HepG2 (cell line): ENCODE results near the gene STAT4.

ENCODE experiments used
- BHLHE40 ChIP-seq: IDR thresholded peaks from 2 replicates; pipeline ENCODE4 v1.6.1; 2011; ENCODE audit warnings: low read length, improper control_type of control experiment
- CHD2 ChIP-seq: IDR thresholded peaks from 2 replicates; pipeline ENCODE4 v1.6.1; 2011; ENCODE audit warnings: low read depth, low read length, improper control_type of control experiment
- KLF15 ChIP-seq: sonication (generic); formaldehyde crosslinking; IDR thresholded peaks from 2 replicates; pipeline ENCODE4 v1.8.1; 2023; ENCODE audit warnings: borderline replicate concordance, mild to moderate bottlenecking, inconsistent platforms, missing genetic modification reagents, mixed read lengths
- RBM22 ChIP-seq: fragments of 200-400 bp; formaldehyde crosslinking; optimal IDR thresholded peaks from 2 replicates; pipeline ENCODE3; 2017; ENCODE audit warnings: mild to moderate bottlenecking, low read length, moderate library complexity
- TAF1 ChIP-seq: sonication (generic); formaldehyde crosslinking; IDR thresholded peaks from 2 replicates; pipeline ENCODE4 v1.4.0; 2020; ENCODE audit warnings: missing genetic modification reagents
- TF ChIP-seq, protein P1 (sequence below): sonication (generic); formaldehyde crosslinking; IDR thresholded peaks from 2 replicates; pipeline ENCODE4 v1.5.0; 2020; ENCODE audit warnings: mild to moderate bottlenecking, missing genetic modification reagents, moderate library complexity
- TF ChIP-seq, protein P2 (sequence below), 2 experiments: sonication (generic) in 1 of 2; formaldehyde crosslinking in 1 of 2; IDR thresholded peaks; 2 replicates each; pipeline versions ENCODE4 v1.5.1 to v1.6.1; 2011 to 2020; ENCODE audit warnings: borderline replicate concordance in 1 of 2, low read depth in 1 of 2, low read length in 1 of 2, mild to moderate bottlenecking in 1 of 2, missing genetic modification reagents in 1 of 2, moderate library complexity in 1 of 2

DNA sequence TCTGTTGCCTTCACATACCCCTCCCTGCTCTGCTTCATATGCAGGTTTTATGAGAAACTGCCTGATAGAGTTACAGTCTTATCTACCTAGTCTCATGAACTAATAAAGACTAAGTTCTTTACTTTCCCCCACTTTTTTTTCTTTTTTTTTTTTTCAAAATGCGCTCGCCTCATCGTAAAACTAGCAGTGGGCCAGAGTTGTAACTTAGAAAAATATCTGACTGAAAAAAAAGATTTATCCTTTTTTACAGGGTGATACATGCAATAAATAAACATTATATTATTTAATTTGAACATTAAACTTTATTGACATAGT lies 83.9 kb downstream of the STAT4 start:
- TF ChIP-seq, protein P1, sequence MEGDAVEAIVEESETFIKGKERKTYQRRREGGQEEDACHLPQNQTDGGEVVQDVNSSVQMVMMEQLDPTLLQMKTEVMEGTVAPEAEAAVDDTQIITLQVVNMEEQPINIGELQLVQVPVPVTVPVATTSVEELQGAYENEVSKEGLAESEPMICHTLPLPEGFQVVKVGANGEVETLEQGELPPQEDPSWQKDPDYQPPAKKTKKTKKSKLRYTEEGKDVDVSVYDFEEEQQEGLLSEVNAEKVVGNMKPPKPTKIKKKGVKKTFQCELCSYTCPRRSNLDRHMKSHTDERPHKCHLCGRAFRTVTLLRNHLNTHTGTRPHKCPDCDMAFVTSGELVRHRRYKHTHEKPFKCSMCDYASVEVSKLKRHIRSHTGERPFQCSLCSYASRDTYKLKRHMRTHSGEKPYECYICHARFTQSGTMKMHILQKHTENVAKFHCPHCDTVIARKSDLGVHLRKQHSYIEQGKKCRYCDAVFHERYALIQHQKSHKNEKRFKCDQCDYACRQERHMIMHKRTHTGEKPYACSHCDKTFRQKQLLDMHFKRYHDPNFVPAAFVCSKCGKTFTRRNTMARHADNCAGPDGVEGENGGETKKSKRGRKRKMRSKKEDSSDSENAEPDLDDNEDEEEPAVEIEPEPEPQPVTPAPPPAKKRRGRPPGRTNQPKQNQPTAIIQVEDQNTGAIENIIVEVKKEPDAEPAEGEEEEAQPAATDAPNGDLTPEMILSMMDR (CRISPR knock-in tag): no peak
- TF ChIP-seq KLF15 (CRISPR knock-in tag): no peak
- TF ChIP-seq, protein P2, sequence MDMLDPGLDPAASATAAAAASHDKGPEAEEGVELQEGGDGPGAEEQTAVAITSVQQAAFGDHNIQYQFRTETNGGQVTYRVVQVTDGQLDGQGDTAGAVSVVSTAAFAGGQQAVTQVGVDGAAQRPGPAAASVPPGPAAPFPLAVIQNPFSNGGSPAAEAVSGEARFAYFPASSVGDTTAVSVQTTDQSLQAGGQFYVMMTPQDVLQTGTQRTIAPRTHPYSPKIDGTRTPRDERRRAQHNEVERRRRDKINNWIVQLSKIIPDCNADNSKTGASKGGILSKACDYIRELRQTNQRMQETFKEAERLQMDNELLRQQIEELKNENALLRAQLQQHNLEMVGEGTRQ (IDR thresholded peaks at IDR 0.05; ENCODE audit: low read depth, low read length): no peak
- TF ChIP-seq, protein P2 (CRISPR knock-in tag; IDR thresholded peaks at IDR 0.05; ENCODE audit: borderline replicate concordance): no peak
- no peak for TF ChIP-seq BHLHE40
- no peak for TF ChIP-seq TAF1 (CRISPR knock-in tag)
- TF ChIP-seq RBM22: no peak
- no peak for TF ChIP-seq CHD2
